GM19193 (cell line): ENCODE measurements around the gene CCDC85A.

Experiments
- POLR2A ChIP-seq: IDR thresholded peaks from 4 replicates; pipeline ENCODE4 v1.6.1; 2011; ENCODE audit not compliant: insufficient read depth, insufficient read length; ENCODE audit errors: extremely low read depth

CCDC85A gene

DNA sequence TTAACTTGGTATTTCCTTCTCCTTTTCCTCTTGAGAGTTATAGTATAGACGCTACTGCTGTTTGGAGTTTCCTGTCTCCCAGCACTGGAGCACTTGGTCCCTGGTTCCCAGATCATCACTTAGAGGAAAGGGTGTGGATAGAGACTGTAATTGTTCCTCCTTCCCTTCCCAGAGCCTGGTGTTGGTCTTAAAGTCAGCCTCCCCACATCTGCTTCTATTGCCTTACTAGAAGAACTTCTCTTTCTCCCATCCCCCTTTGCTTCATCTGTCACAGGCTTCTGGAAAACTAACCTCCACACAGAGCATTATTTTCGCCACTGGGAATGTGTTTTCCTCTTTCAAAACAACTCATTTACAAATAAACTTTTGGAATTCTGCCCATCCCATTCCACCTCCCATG, 131.0 kb downstream of the CCDC85A start:
- TF ChIP-seq POLR2A, result no peak

DNA sequence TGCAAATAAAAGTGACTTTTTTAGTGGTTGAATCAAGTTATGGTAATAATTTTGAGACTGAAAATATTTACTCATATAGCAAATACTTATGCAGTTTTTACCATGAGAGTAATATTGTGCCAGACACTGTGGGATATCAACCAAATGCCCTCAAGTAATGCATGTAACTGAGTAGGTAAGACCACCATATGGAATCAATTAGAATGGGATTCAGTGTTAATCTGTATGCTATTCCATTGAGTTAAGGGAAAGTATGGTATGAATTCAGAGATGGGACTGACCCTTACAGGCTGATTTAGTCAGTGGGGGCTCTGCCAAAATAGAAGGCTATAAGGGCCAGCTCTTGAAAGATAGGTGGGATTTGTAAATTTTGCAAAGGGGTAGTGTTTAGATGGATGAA, 131.6 kb downstream of the CCDC85A start:
- TF ChIP-seq POLR2A, result no peak

DNA sequence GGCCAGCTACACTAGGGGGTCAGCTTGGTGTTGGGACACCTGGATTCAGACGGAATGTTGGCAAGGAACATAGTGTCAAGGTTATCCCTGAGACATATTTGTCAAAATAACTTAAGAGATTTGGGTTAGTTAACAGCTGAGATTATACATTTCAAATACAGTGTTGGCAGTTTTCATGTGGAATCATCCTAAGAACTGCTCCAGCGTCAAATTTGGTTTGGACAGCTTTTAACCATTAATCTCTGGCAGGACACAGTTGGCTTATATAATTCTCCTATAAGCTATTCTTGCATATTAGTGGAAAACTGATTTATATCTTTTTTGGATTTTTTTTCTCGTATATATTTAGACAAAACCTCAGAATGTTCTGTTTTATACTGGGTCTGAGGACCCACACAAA, 132.2 kb downstream of the CCDC85A start:
- no peak for TF ChIP-seq POLR2A

DNA sequence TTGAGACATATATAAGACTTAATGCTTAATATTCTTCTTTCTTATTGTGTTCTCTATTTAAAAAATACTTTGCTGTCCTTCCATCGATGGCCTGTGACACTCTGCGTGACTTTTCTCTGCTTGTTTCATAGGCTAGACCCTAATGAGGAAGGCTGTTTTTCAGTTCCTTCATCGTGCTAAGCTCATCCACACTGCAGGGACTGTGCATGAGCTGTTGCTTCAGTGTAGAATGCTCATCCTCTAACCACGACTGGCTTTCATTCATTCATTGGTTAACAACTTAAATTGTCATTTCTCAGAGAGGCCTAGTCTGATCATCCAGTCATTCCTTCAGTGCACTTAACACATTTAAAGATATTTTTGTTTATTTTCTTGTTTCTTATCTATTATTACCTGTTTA, 134.4 kb downstream of the CCDC85A start:
- no peak for TF ChIP-seq POLR2A

DNA sequence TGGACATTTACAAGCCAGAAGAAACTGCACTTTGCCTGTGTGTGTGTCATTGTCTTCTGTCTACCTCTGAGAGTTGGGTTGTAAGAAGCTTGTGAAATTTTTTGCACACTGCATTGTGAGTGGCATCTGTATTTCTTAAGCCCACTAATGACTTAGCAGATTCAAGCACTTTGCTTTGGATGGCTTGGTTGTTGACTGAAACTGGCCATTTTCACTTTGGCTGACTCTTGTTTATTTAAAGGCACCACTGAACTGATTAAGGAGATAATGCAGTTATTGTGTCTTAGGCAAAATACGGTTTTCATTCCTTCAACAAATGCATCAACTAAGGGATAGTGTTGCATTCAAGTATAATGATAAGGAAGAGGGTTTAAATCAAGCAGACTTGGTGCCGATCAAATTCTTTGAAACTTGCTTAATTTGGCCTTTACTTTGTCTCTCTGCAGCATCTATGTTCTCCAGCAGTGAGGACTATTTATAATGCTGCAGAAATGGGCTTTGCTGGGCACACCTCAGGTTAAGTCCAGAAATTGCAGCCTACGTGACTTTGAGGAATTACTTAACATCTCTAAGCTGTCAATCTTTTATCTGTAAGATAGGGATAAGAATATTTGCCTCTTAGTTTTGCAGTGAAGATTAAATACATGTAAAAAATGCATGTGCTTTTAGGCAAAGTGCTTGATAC, 142.0 kb downstream of the CCDC85A start:
- no peak for TF ChIP-seq POLR2A

DNA sequence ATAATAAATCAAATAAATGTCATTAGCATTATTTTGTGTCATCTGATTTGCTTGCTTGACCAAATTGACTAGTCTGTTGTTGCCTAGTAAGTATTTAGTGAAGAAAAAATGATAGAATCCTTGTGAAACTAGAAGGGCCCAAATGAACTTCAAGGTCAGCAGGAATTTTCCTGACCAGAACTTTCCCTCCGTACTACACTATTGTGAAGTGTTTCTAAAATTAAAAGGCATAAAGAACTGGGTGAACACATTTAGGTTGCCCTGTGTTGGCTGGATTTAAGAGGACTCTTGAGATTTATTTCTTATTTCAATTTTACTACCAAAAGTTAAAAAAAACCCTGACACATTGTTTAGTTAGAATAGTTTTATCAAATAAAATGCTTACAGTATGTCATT, 142.6 kb downstream of the CCDC85A start:
- TF ChIP-seq POLR2A, result no peak

DNA sequence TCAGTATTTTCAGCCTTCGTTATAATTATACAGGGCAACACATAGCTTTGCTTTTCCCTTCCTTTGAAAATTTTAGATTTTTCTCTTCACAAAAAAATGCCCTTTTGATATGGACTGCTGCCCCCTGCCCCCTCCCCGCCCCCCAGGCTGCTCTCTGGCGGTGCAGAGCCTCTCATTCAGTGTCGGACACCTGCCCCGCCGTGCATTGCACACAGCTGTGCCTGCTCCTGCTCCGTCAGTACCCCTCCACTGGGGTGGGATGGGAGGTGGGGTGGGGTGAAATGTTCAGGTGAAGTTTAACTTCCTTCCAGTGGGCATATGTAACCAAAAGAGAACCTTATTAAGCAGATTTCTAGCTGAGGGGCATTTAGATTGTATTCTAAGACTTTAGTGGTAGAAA, 148.0 kb downstream of the CCDC85A start:
- no peak for TF ChIP-seq POLR2A

DNA sequence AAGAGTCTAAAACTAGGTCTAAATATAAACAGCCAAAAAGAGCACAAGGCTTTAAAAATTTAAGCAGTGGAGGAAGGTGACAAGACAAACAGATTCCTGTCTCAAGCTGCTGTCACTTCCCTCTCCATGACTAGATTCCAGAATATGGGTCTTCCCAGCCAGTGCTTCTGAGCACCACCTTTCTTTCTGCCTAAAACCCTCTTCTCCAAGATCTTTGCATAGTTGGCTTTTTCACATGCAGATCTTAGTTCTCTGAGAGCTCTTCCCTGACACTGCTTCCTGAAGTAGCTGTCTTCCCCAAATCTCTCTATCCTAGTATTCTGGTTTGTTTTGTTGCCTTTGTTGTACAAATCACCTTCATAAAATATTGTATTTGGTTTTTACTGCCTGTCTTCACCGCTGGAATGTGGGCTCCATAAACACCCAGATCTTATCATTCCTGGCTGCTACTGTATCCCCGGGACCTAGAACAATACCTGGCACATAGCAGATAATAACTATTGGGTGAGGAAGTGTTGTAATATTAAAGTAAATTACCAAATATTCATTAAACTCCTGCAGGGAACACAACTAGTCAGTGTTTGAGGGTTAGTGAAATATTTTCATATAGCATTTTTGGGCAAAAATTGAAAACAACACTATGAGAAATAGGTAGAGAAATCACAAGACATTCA, 150.2 kb downstream of the CCDC85A start:
- TF ChIP-seq POLR2A, result no peak

DNA sequence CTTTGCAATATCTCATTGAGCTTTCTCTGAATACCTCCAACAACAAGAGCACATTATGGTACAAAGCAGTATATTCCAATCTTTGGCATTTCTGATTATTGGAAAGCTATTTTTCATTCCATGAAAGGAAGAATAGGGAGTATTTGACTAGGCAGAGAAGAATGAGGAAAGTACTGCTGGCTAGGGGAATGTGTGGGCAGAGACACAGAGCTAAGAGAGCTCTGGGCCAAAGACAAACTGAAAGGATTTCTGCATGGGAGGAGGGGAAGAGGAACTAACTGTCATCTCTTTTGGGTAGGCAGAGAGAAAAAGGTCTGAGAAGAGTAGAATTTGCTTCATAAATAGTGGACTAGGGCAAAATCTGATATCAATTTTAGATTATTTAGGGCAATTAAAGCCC, 150.8 kb downstream of the CCDC85A start:
- no peak for TF ChIP-seq POLR2A

DNA sequence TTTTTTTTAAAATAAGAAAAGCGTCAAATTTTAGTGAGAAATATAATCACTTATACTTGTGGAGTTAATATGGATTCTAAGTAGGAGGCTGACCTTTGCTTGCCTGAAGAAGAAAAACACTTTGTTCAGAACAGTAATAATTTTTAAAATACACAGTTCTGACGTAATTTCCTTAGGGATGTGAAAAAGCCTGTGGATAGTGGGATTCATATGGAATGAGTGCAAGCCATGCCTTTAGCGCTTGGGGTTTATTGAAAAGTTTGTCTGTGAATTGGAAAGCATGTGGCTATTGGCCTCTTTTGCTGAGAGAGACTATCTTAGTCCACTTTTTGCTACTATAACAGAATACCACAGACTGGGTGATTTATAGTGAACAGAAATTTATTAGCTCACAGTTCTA, 151.3 kb downstream of the CCDC85A start:
- TF ChIP-seq POLR2A, result no peak

DNA sequence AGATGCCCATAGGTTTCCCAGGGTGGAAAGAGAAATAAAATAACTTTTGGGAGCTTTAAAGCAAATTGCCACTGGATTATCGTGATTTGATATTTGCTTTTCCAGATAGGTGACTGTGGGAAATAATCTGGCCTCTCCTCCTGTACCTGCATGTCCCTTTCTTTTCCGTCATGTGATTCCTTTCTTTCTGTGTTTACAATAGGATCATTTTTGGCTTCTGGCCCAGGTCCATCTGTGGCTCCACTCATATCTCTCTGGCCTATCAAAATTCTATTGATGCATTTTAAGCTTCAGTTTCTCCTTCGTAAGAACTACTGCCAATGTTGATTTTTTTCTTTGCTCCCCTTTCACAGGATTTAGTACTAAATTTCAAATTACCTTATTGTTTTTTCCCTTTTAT, 153.6 kb downstream of the CCDC85A start:
- no peak for TF ChIP-seq POLR2A

DNA sequence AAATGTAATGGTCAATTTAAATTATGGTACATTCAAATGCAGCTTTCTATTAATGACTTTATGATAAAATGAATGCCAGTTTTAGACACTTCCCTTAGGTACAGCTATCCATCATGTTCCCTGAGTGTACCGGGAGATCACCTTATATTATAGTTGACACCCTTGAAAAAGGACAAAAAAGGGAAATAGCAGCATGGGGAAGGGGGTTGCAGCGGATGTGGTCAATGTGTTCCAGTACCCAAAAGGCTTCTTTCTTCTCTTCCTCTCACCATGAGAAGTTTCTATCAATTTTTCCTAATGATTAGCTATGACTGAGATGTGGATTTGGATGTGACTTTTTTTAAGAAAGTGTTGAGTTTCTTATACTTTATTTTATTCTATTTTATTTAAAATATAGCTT, 154.4 kb downstream of the CCDC85A start:
- no peak for TF ChIP-seq POLR2A

DNA sequence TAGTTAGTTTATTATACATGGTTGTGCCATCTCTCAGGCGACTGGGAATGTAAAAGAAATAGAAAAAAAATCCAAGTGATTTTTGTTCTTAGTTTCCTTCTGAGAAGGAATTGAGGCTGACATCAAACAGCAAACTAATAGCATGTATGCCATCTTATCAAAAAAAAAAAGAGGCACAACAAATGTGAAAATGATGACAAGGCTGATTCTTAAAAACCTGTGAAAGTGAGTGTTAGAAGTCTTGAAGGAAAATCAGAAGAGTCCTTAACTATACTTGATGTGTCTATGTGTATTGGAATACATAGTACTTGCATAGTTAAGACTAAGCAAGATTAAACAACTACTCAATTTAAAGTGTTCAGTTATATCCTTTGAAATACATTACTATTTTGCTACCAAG, 161.0 kb downstream of the CCDC85A start:
- TF ChIP-seq POLR2A, result no peak

DNA sequence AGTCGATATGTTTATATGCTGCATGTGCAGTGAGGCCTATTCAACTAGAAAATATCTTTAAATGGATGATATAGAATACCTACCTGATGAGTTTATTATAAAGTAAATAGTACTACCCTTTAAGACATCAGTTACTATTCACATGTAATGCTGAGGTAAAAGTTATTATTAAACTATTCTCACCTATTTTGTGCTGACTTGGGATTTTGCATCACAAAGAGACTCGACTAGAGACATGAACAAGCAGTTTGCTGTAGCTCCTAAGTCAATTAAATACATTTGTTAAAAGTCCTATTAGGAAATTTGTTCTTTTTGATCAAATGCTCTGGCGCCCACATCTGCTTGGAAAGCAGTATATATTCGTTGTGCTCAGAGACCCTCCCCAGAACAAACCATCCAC, 164.1 kb downstream of the CCDC85A start:
- TF ChIP-seq POLR2A, result no peak

DNA sequence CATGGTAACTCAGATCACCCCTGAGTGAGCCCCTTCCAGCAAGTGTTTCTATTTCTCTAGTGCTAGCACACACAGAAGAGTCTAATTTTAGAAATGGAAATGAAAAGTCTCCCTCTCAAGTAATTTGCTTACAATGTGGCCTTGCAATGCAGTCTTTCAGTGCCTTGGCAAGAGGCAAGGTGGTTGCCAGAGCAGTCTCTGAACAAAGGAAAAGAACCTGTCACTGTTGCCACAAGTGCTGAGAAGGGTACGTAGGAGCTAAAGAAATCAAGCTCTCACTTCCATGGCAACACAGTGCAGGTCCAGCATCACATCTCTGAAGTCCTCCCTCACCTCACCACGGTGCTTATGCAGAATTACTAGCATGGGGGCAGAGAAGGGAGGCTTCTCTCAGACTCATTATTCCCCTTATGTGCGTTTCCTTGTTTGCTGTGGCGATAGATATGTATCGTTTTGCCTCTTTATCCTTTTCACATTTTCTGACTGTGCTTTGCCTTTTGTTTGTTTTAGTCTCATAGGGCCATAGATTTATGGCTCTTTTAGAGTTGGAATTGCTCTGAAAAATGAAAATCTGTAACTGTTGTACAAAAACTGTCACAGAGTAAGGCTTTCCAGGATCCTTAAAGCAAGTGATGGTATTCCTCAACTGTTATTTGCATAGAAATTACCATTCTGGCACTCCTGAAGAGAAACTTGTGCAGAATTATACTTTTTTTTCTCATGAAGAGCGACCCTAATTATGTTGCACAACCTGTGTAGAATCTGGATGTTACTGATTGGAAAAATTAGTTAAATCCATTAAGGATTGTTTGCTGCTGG, 164.8 kb downstream of the CCDC85A start:
- no peak for TF ChIP-seq POLR2A
